Rectal smooth muscle tissue (tissue), 1 donor: ENCODE data around the gene ZNF628.
"Not testable (repeated sequence)": the region's sequence is repeated elsewhere in the genome, so short reads cannot be mapped to it uniquely, and the experiment has no call there.

Experiments used
- H3K27ac ChIP-seq: one replicate; pipeline ENCODE4 v1.7.0; 2013; ENCODE audit warnings: low read depth, low read length, inconsistent platforms
- H3K27me3 ChIP-seq: one replicate; pipeline ENCODE4 v1.7.0; 2013; ENCODE audit warnings: low read length; ENCODE audit not compliant: control insufficient read depth, insufficient read depth
- H3K36me3 ChIP-seq: one replicate; pipeline ENCODE4 v1.7.0; 2013; ENCODE audit warnings: low read length; ENCODE audit not compliant: control insufficient read depth, insufficient read depth
- H3K4me1 ChIP-seq: one replicate; pipeline ENCODE4 v1.7.0; 2013; ENCODE audit warnings: low read length; ENCODE audit not compliant: control insufficient read depth, insufficient read depth
- H3K4me3 ChIP-seq: one replicate; pipeline ENCODE4 v1.7.0; 2013; ENCODE audit warnings: low read length
- H3K9ac ChIP-seq: one replicate; pipeline ENCODE4 v1.7.0; 2013; ENCODE audit warnings: low read length

Gene ZNF628

DNA sequence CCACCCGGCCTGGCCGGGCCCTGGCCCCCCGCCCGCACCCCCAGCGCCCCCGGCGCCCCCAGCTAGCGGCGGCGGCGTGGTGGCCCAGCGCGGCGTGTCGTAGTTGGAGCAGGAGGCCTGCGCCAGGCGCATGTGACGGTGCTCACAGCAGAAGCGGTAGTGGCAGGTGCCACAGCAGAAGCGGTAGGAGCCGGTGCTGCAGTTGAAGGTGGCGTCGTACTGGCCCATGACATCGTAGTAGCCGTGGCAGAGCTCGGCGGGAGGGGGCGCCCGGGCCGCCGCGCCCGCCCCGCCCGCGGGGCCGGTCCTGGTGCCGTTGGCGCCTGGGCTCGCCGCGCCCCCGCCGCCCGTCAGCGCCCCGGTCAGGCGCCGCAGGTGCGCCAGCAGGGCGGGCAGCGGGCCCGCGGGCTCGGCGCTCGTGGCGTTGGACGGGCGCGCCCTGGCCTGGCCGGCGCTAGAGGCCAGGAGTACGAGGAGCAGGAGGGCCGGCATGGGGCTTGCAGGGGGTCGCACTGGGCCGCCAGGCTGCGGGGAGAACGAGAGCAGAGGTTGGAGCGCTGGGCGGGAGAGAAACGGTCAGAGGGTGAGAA lies 34.0 kb upstream of the ZNF628 start:
- Histone ChIP-seq H3K9ac (no peak overlapping the region), H3K4me1 (no peaks in the 10 kb centered on the region), H3K36me3 (no peaks in the 10 kb centered on the region), H3K27me3 (peaks cover 47% of the 10 kb centered on the region), H3K27ac (no peak overlapping the region), H3K4me3 (no peak overlapping the region)

GRCh38 chr19:55443045-55443823 lies 33.2 kb upstream of the ZNF628 start, which contains the start of gene SHISA7:
SHISA7 (minus strand) TSS chr19:55443300; CDS start chr19:55442863, 437 bp downstream.
- no peaks in the 10 kb centered on the region for H3K4me1 ChIP-seq
- peaks cover 47% of the 10 kb centered on the region for H3K27me3 ChIP-seq
- no peaks in the 10 kb centered on the region for H3K36me3 ChIP-seq
- no peak within 1 kb of the TSS for H3K27ac ChIP-seq
- no peak within 1 kb of the TSS for H3K9ac ChIP-seq
- no peak within 1 kb of the TSS for H3K4me3 ChIP-seq

- Histone ChIP-seq H3K9ac (no peak overlapping the region), H3K36me3 (no peaks in the 10 kb centered on the region), H3K4me3 (no peak overlapping the region), H3K27me3 (peaks cover 41% of the 10 kb centered on the region), H3K4me1 (no peaks in the 10 kb centered on the region), H3K27ac (no peak overlapping the region)
These were observed 32.5 kb upstream of the ZNF628 start for GRCh38 chr19:55443824-55444480.

DNA sequence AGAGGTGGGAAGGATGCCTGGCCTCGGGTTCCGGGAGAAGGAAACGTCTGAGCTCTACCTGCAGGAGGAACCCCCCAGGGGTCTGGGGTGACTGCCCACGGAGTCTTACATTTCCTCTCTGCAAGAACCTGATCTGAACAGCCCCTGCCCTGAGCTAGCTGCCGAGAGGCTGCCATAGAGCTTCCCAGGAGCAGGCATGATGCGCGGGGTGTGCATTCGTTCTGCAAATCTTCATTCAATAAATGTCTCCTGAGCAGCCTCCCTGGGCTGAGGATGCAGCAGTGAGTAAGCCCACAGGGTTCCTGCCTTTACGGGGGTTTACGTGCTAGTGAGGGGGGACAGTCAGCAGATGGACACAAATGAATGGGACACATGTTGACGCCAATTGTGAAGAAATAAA lies 31.8 kb upstream of the ZNF628 start:
- Histone ChIP-seq H3K27me3 (peaks cover 37% of the 10 kb centered on the region), H3K4me3 (no peak overlapping the region), H3K27ac (no peak overlapping the region), H3K4me1 (no peaks in the 10 kb centered on the region), H3K9ac (no peak overlapping the region), H3K36me3 (no peaks in the 10 kb centered on the region)

GRCh38 chr19:55446060-55446459 lies 30.4 kb upstream of the ZNF628 start:
- Histone ChIP-seq H3K36me3 (no peaks in the 10 kb centered on the region), H3K4me3 (no peak overlapping the region), H3K4me1 (no peaks in the 10 kb centered on the region), H3K27me3 (peaks cover 31% of the 10 kb centered on the region), H3K27ac (no peak overlapping the region), H3K9ac (no peak overlapping the region)

- peaks cover 37% of the 10 kb centered on the region for H3K27me3 ChIP-seq
- H3K9ac ChIP-seq: no peak overlapping the region
- H3K36me3 ChIP-seq: no peaks in the 10 kb centered on the region
These were observed 28.8 kb upstream of the ZNF628 start for GRCh38 chr19:55447421-55448174.

DNA sequence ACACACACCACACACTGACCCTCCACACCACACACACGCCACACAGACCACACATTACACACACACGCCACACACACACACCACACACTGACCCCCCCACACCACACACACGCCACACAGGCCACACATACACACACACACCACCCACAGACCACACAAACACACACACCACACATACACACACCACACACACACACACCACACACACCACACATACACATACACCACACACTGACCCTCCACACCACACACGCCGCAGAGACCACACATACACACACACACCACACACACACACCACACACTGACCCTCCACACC lies 28.3 kb upstream of the ZNF628 start:
- H3K27ac ChIP-seq, H3K4me1 ChIP-seq, H3K9ac ChIP-seq, H3K36me3 ChIP-seq, H3K4me3 ChIP-seq: not testable (repeated sequence)
- peaks cover 37% of the 10 kb centered on the region for H3K27me3 ChIP-seq

More at GRCh38 chr19:55447421-55448174, 28.8 kb upstream of the ZNF628 start:
- no peak overlapping the region for H3K4me3 ChIP-seq
- peaks cover 3% of the 10 kb centered on the region for H3K4me1 ChIP-seq
- H3K27ac ChIP-seq: no peak overlapping the region

- Histone ChIP-seq H3K27me3 (peaks cover 26% of the 10 kb centered on the region), H3K4me1 (peaks cover 3% of the 10 kb centered on the region), H3K9ac (no peak overlapping the region), H3K36me3 (no peaks in the 10 kb centered on the region), H3K27ac (no peak overlapping the region), H3K4me3 (no peak overlapping the region)
These were observed 26.9 kb upstream of the ZNF628 start for GRCh38 chr19:55449469-55449868.

DNA sequence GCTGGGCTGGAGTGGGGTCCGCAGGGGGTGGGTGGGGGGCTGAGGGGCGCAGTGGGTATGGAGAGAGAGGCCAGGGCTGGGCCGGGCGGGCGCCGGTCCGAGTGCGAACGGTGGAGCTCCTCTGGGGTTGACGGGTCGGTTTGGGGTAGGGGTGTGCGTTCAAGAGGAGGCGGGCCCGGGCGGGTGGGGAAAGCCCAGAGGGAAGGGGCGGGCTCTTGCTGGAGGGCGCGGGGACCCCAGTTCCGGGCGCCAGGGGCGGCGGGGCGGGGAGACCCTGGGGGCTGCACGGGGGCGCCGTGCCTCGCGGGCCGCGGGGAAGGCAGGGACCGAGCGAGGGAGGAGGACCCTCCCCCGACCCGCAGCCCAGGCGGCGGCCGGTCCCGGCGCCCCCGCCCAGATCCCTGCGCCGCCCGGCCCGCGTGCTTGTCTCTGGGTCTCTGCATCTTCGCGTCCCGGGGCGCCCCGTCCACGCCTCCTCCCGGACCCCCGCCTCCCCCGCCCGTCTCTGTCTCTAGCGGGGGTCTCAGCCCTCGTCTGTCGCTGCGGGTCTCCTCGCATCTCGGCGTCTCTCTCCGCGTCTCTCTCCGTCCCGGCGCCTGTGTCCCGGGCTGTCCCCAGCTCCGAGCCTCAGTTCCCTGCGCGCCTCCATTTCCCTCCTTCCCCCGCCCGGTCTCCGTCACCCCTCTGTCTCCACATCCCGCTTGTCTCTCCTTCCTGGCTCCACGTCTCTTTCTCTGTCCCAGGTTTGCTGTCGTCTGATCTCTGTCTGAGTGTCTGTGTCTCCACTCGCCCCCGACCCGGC lies 25.1 kb upstream of the ZNF628 start:
- Histone ChIP-seq H3K27ac (no peak overlapping the region), H3K4me1 (peaks cover 3% of the 10 kb centered on the region), H3K4me3 (peak overlapping the region; percentile 27), H3K27me3 (peaks cover 19% of the 10 kb centered on the region), H3K36me3 (peaks cover 4% of the 10 kb centered on the region), H3K9ac (no peak overlapping the region)

- Histone ChIP-seq H3K27ac (no peak overlapping the region), H3K36me3 (peaks cover 5% of the 10 kb centered on the region), H3K27me3 (peaks cover 19% of the 10 kb centered on the region), H3K4me3 (no peak overlapping the region), H3K4me1 (peaks cover 3% of the 10 kb centered on the region), H3K9ac (no peak overlapping the region)
These were observed 24.3 kb upstream of the ZNF628 start for GRCh38 chr19:55451965-55452748.

- peaks cover 3% of the 10 kb centered on the region for H3K4me1 ChIP-seq
- peaks cover 5% of the 10 kb centered on the region for H3K36me3 ChIP-seq
- H3K4me3 ChIP-seq: no peak overlapping the region
- no peak overlapping the region for H3K27ac ChIP-seq
- H3K9ac ChIP-seq: no peak overlapping the region
- peaks cover 14% of the 10 kb centered on the region for H3K27me3 ChIP-seq
These were observed 23.6 kb upstream of the ZNF628 start for GRCh38 chr19:55452749-55453346.
